Brain pericyte (primary cell): ENCODE measurements around the gene BLOC1S1.

Experiments used
- DNase-seq: peaks from one replicate; pipeline ENCODE4 v3.0.0-alpha.2; 2012; ENCODE audit warnings: low read depth, low spot score

BLOC1S1 gene

DNA sequence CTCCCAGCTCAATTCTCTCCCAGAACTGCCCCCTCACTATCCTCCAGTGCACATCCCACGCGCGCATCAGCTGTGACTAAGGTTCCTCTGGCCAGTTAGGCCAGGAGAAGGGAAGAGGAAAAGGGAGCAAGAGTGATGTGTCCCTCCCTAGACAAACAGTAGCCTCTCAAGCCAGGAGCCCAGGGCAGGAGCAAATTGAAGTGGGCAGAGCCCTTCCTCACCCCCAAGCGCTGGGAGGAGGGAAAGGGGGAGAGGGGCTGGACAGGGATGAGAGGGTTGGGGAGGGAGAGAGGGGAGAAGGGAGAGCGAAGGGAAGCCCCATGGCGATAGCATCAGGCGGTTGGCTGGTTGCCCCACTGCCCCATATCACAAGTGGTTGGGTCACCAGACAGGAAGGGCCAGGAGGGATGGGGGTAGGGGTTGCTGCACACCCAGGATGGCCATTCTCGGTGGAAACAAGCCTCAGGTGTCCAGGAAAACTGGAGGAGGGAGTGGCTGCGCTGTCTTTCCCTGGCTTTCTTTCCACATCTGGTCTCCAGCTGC is 11.9 kb downstream of the BLOC1S1 start:
- no peak for DNase-seq

DNA sequence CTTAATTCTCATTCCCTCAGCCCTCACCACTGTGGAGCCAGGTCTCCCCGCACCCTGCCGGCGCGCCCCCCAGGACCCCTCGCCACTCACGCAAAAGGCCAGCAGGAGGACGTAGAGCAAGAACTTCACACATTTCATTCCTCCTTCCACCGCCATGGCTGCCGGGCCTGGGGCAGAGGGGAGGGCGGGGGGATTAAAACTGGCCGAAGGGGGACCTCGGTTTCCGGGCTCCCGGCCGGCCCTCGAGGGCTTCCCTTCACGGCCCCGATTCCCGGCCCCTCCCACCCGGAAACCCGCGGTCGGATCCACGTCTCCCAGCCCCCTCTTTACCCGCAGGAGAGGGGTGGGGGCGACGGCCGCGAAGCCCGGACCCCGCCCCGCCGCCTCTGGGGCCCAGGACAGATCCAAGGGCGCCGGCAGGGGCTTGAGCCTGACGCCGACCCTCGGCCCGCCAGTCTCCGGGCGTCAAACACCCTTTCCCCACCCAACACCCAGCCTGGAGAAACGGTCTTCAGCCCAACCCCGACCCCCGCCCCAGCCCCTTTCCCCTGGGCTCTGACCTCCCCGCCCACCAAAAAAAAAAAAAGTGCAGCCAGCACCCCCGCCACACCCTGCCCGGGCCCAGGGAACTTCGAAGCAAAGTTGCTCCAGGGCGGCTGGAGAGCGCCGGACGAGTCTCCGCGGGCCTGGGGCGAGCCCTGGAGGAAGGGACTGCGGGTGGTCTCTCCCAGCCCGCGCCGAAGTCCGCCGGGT is 12.5 kb downstream of the BLOC1S1 start:
- DNase-seq, result no peak

DNA sequence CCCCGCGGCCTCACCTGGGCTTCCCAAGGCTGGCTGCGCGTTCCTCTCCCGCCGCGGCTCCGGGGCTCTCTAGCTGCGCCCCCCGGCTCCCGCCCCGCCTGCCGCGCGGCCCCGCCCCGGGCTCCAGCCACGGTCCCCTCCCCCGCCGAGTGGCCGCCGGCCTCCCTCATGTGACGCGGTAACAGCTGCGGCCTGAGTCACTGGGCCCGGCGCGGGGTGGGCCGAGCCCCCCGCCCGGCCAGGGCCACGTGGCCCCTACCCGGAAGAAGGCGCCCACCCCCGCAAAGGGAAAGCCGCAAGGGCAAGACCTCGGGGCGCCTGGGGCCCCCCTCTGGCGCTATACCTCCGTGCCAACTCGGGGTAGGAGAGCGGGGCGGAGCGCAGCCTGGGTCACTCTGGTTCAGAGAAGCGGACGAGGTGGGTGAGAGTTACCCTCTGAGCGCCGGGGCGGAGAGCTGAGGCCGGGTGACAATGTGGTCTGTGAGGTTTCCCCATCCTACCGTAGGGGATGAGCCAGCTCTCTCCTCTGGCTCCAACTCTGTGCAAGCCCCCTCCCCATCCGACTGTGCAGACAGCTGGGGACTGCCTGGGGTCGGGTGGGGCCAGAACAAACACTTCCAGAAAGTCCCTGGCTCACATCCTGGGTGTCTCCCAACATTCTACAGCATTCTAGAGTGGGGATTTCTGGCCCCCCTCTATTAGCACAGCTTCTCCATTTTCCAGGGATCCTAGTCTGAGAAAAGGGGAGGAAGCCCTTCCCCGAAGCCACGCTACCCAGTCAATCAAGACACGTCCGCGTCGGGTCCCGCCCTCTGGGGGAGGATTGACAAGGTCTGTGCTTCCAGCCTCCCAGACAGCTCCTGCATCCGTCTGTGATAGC is 13.3 kb downstream of the BLOC1S1 start, which contains the start of gene CD63:
Gene CD63 (minus strand): TSS at position 71 of the 880 bp plus-strand sequence. CDS start 668 bp downstream, outside the sequence.
- peak; percentile 93 for DNase-seq

DNA sequence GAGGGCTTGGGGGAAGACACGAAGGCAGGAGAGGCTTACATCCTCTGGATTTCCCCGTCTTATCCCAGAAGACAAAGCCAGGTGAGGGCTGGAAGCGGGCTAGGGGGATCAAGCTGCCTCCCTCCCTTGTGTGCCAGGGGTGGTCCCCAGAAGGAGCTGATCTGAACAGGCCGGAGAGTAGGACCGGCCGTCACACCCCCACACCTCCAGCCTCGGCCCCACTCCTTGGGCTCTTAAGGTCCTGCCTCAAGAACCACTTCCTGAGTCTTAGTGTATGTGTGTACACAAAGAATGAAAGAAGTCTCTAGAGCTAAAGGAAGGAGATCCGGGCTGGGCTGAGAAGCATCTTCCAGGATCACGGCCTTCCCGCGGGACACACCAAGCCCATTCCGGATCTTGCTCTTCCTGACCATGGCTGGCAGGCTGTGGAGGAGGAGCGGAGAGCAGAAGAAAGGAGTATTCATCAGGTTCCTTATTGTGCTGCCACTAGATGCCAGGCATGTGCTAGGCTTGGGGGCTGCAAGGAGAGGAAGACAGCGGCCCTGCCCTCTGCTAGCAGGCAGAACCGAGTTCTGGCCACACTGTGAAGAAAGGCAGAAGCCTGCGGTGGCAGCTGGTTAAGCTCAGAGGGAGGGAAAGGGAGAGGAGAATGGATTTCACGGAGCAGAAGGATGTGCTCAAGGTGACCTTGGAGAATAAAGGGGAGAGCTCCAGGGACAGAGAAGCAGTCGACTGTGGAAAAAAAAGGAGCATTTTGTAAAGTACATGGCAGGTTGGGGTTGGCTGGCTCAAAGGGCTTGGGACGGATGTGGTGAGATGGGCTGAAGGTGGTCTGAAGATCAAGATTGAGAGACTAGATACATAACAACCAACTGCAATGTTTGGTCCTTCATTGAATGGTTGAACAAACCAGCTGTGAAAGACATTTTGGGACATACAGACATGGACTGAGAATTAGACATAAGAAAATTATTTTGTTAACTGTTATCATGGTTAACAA is 14.3 kb downstream of the BLOC1S1 start:
- DNase-seq, result no peak

DNA sequence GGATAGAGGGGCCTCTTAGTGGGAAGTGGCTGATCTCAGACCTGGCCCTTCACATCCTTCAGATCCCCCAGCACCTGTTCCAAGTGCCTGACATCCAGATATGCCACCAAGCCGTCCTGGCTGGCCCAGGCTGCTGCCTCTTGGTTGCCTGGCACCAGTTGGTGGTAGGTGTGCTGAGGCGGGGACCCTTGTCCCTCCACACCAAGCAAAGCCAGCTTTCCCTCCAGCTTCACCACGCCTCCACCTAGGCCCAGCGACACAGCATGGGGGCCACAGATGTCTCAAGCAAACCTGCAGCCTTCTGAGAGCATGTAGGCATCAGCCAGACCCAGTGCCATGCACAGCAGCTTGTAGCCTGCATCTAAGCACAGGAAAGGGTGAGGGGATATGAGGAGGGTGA is 16.4 kb downstream of the BLOC1S1 start:
- DNase-seq, result no peak

DNA sequence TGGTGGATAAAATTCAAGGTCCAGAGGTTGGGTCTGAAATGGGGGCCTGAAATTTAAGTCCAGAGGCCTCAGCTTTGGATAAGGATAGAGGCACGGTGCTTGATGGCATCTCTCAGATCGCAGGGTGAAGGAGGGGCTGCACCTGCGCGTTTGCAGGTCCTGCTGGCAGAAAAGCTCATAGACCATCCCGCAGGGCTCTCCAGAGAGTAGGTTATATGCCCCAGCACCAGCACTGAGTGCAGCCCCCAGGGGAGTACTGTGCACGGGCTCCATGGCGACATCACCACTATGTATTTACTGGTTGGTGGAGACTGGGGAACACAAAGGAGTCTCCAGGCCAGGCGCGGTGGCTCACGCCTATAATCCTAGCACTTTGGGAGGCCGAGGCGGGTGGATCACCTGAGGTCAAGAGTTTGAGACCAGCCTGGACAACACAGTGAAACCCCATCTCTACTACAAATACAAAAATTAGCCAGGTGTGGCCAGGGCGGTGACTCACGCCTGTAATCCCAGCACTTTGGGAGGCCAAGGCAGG is 17.2 kb downstream of the BLOC1S1 start:
- no peak for DNase-seq

DNA sequence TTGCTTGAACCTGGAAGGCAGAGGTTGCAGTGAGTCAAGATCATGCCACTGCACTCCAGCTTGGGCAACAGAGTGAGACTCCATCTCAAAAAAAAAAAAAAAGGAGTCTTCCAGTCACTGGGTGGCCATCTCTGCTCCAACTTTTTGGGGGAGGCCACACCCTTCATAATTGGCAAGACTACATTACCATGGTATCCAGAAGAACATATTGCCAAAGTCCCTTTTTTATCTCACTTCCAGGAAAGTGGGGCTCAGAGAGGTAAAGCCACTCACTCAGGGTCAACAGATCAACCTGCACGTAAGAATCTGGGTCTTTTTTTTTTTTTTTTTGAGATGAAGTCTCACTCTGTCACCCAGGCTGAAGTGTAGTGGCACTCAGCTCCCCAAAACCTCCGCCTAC is 18.0 kb downstream of the BLOC1S1 start:
- DNase-seq, result no peak

DNA sequence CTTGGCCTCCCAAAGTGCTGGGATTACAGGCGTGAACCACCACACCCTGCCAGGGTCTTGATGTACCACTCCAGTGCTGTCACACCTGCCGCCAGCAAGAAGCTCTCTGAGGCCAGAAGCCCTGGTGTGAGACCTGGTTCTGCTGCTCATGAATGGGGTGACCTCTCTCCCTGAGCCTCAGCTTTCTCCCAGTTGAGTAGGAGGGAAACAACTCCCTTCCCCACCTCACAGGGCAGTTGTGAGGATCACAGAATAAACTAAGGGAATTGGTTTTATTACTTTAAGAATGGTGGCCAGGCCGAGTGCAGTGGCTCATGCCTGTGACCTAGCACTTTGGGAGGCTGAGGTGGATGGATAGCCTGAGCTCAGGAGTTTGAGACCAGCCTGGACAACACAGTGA is 18.7 kb downstream of the BLOC1S1 start:
- no peak for DNase-seq

DNA sequence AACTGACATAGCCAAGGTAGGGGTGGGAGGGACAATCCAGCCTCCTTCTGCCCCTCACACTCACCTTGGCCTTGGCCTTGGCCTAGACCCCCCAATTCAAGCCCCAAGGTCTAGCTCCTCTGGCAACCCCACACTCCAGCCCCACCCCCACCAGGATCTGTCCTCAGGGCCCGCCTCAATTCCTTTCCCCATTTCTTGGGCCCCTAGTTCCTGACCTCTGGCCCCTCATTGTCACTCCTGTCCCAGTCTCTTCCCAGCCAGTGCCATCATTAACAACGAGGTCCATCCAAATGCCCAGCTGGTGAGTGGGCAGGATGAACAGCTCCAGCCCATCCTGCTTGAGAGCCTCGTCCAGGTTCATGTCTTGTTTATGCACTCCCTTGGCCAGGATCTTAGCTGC is 20.2 kb downstream of the BLOC1S1 start:
- DNase-seq, result no peak

DNA sequence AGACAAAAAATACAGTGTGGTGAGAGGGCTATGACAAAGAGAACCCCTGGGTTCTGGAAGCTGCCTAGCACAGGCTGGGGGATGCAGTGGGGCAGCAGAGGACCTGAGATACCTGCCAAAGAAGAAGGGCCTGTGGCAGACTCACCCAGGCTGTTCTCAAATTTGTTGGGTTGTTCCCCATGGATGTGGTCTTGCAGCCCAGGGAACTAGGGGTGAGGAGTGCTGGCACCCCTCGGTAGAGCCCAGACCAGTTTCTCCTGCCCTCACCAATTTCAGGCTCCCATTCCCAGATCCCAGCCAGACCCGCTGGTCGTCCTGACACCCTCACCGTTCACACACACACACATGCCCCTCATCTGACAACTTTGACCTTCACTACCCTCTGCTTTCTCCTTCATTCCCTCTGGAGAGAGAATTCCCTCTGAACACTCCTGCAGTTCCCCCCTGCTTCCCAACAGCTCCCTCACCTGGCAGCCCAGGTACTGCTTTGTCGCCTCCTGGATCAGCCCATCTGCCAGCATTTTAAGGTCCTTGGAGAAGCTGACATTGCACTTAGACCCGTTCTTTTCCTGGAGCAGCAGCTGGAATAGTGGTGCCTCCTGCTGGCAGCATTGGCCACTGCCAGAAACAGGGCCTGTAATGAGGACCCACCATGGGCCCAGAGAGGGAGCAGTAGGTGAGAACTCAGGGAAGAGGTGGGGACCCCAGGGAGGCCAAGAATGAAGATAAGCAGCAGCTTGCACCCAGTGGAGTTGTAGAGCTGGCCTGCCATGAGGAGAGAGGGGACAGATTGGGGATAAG is 21.1 kb downstream of the BLOC1S1 start:
- DNase-seq, result no peak

DNA sequence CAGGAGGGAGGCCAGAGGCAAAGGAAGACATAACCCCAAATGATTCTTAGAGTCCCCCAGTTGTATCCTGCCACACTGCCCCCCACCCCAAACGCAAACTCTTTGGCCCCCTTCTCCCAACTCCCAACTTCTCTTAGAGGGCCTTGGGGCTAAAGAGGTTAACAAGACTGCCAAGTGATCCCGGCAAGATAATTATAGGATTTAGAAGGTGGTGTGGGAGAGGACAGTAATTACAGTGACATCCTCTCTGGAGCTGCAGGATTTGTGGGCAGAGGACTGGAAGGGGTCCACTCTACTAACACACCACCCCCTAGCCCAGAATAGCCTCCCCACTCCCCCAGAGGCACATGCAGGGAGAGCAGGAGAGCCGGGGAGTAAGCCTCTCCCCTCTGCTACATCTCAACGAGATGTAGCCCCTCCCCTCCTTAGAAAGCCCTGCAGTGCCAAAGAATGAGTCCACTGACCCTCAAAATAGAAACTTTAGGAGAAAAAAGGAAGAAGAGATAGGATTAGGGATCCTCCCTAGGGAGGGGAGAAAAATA is 21.8 kb downstream of the BLOC1S1 start:
- no peak for DNase-seq

DNA sequence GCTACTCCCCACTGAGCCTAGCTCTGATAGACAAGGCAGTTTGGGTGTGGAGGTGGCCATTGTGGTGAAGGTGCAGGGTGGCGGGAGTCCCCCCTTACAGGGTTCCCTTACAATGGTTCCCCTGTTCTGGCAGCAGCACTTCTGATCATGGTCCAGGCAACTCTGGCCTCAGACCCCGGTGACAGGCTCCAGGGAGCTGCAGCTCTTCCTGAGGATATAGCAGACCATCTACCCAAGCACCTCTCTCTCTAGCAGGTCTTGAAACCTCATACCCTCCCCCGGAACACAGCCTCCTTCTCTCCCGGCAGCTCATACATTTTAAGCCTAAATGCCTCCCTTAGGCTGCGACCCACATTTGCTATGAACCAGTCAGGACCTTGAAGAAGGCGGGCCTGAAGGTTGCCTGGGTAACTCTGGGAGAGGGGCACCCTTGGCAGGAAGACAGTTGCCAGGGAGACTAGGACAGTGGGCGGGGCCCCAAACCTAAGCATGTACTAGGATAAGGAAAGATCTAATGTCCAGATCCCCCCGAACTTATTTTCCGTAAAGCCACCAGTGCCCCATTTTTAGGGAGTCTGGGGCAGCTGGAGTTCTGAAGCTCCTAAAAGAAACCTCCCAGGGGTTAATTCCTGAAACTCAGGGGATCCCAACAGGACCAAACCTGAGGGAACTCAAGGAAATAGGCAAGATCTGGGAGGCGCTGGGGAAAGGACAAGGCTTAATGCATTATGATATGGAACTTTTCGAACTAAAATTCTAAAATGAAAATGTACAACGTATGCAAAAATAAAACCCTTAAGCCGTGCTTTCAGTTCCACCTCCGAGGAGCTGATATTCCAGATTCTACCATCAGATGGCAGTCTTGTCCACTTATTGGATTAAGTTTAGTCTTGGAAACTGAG is 22.5 kb downstream of the BLOC1S1 start:
- no peak for DNase-seq

DNA sequence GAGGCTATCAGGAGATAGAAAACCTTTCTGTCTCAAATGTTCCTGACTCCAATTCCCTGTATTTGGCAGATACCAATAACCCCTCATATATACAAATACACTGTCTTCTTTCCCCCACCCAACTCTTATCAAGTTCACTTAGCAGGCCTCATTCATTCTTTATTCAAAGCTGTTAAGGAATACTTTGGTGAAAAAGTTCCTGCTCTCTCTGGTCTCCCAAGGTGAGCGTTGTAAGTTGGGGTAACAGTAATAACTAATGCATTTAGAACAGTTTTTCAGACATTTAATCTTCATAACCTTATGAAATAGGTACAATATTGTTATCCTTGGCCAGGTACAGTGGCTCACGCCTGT is 23.2 kb downstream of the BLOC1S1 start:
- DNase-seq, result no peak

DNA sequence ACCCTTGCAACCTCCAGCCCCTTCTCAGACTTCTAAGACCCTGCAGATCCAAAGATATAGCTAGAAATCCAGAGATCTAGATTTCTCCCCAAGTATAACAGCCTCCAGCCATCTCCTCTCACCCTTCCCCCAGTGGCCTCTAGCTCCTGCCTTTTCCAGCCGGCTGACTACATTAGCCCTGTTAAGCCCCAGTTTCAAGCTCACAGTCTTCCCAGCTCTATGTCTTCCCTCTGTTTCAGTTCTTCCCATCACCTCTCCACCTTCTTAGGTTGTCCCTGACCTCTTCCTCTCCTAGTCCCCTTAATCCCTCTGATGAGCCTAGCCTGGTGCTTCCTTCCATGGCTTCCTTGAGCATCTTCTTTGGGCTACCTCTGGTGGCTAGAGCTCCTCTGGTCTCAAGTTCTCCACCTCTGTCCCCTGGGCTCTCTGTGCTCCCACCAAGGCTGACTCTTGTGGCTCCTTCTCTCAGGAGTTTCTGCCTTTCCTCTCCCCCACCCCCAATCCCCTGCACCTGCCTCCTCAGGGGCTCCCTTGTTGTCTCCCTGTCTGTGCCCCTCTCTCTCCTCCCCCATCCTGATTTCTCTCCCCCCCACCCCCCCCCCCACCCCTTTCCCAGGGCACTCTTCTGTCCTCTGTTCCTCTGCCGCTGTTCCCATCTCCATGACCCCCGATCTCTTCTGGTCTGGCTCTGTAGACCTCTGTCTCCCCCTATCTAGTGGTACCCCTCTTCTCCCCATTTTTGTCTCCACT is 26.3 kb downstream of the BLOC1S1 start:
- no peak for DNase-seq

DNA sequence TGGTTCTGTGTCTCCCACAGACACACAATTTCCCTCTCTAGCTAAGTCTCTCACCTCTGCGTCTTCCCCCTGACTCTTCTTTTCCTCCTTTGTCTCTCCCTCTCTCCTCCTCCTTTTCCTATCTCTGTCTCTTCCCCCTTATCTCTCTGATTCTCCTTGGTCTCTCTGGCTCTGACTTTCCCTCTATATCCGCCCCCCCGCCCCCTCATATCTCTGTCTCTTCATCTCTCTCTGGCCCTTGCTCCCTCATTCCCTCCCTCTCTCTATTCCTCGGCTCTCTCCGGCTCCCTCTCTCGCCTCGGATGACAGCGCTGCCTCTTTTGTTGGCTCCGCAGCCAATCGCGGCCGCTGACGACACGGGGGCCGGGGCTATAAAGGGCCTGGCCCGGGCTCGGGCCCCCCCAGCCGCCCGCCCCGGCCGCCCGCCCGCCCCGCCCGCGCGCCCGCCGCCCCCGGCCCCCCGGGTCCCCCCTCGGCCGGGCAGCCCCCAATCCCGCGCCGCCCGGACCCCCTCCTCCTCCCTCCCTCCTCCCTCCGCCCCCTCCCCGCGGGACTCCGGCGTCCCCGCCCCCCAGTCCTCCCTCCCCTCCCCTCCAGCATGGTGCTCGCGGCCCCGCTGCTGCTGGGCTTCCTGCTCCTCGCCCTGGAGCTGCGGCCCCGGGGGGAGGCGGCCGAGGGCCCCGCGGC is 27.0 kb downstream of the BLOC1S1 start, which contains the start of gene GDF11:
Gene GDF11 (plus strand): TSS at position 404 of the 687 bp plus-strand sequence. CDS start 195 bp downstream, at position 599.
- no peak for DNase-seq

DNA sequence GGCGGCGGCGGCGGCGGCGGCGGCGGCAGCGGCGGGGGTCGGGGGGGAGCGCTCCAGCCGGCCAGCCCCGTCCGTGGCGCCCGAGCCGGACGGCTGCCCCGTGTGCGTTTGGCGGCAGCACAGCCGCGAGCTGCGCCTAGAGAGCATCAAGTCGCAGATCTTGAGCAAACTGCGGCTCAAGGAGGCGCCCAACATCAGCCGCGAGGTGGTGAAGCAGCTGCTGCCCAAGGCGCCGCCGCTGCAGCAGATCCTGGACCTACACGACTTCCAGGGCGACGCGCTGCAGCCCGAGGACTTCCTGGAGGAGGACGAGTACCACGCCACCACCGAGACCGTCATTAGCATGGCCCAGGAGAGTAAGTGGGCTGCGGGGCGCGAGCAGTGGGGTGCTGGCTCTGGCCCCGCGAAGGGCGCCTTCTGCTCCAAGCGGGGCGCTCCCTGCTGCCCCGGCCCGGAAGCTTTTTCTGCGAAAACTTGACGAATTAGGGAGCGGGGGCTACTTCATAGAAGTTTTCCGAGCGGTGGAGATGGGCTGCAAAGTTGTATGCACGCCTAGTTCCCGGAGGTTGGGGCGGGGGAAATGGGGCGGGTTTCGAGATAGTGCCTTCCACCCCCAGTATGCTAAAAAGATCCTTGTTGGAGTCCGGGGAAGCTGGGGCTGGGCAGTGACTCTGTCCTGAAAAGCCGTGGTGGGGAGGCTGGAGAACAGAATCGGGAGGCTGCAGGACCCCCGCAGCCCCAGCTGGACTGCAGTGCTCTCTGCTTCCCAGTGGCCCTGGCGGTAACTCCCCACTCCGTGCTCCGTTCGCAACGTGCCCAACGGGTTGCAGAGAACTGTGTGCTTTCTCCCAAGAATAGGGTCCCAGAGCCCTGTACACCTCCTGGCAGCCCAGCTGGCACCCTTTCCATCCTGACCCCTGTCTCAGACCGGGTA is 27.8 kb downstream of the BLOC1S1 start:
- no peak for DNase-seq
